GM12878 (cell line): ENCODE results near the gene FMOD. TPM values are rescaled to one million over a fixed set of nuclear protein-coding genes. Genes with fewer than 3 reads are reported as not detected.

Experiments used
- ASH2L ChIP-seq: fragments of 300-600, 200-600 bp; sonication (generic); IDR thresholded peaks from 2 replicates; pipeline ENCODE4 v1.6.1; 2017; ENCODE audit warnings: low read depth, mild to moderate bottlenecking, borderline replicate concordance
- CBFB ChIP-seq: IDR thresholded peaks from 2 replicates; pipeline ENCODE4 v1.6.1; 2016; ENCODE audit warnings: antibody characterized with exemption, low read depth
- ELK1 ChIP-seq: IDR thresholded peaks from 2 replicates; pipeline ENCODE4 v1.6.1; 2012; ENCODE audit warnings: low read depth, low read length, improper control_type of control experiment
- FOS ChIP-seq: IDR thresholded peaks from 3 replicates; pipeline ENCODE4 v1.6.1; 2011; ENCODE audit warnings: borderline replicate concordance; ENCODE audit not compliant: insufficient read length; ENCODE audit errors: extremely low read depth
- HDAC6 ChIP-seq: fragments of 200-600 bp; sonication (generic); IDR thresholded peaks from one replicate; pipeline ENCODE4 v1.8.0; 2017; ENCODE audit warnings: antibody characterized with exemption; ENCODE audit not compliant: unreplicated experiment
- IKZF1 ChIP-seq: fragments of 450-650 bp; conservative IDR thresholded peaks from 2 replicates; pipeline ENCODE4 v1.6.1; 2017; ENCODE audit warnings: antibody characterized with exemption, mild to moderate bottlenecking
- MEF2B ChIP-seq: fragments of 450-650 bp; IDR thresholded peaks from 2 replicates; pipeline ENCODE4 v1.6.1; 2018; ENCODE audit warnings: mild to moderate bottlenecking, moderate library complexity; ENCODE audit not compliant: partially characterized antibody, poor library complexity, severe bottlenecking
- MYB ChIP-seq: fragments of 150-350 bp; IDR thresholded peaks from 2 replicates; pipeline ENCODE4 v1.6.1; 2014; ENCODE audit warnings: mild to moderate bottlenecking, low read depth, low read length, borderline replicate concordance
- NR2F1 ChIP-seq: fragments of 450-650 bp; conservative IDR thresholded peaks from 2 replicates; pipeline ENCODE4 v1.6.1; 2017; ENCODE audit warnings: mild to moderate bottlenecking
- RB1 ChIP-seq: fragments of 450-650 bp; formaldehyde crosslinking; IDR thresholded peaks from 2 replicates; pipeline ENCODE4 v1.6.1; 2017; ENCODE audit warnings: mild to moderate bottlenecking, borderline replicate concordance
- SMAD1 ChIP-seq: fragments of 450-650 bp; IDR thresholded peaks from 2 replicates; pipeline ENCODE4 v1.6.1; 2018; ENCODE audit warnings: mild to moderate bottlenecking, low read depth; ENCODE audit not compliant: partially characterized antibody
- SREBF1 ChIP-seq: IDR thresholded peaks from 2 replicates; pipeline ENCODE4 v1.6.1; 2012; ENCODE audit warnings: mild to moderate bottlenecking, low read length
- YY1 ChIP-seq: IDR thresholded peaks from 2 replicates; pipeline ENCODE4 v1.6.1; 2011; ENCODE audit warnings: low read depth, mild to moderate bottlenecking, low read length
- ZNF274 ChIP-seq: IDR thresholded peaks from one replicate; pipeline ENCODE4 v1.8.0; 2011; ENCODE audit not compliant: insufficient read length, insufficient read depth
- ZNF687 ChIP-seq: fragments of 450-650 bp; IDR thresholded peaks from 2 replicates; pipeline ENCODE4 v1.6.1; 2017; ENCODE audit warnings: mild to moderate bottlenecking, moderate library complexity
- polyA plus RNA-seq, 11 experiments: library from polyadenylated mRNA; depleted of rRNA in 4 of 11; unstranded in 6 of 11; stranded (reverse) in 5 of 11; fragments of >200 nt; fragmentation: Nextera tagmentation in 4 of 11; fragmentation: Illumina TruSeq in 1 of 11; extraction: Ambion mirVana in 4 of 11; extraction: Trizol in 1 of 11; gene quantifications; 1 replicate in 1 of 11; 2 replicates in 10 of 11; pipeline versions ENCODE4 v1.2.1 to v1.2.3, GENCODE V29; 2011 to 2016; ENCODE audit warnings: inconsistent platforms in 2 of 11, missing spikeins in 2 of 11, low read depth in 1 of 11
- total RNA-seq, 4 experiments: library from RNA; depleted of rRNA in 3 of 4; stranded (reverse); fragments of >200 nt in 3 of 4; fragmentation: Illumina TruSeq in 1 of 4; extraction: Trizol in 1 of 4; gene quantifications; 2 replicates each; pipeline versions ENCODE4 v1.2.1 to v1.2.3, GENCODE V29; 2013 to 2021
- TF ChIP-seq, protein P1 (sequence below): IDR thresholded peaks from 2 replicates; pipeline ENCODE4 v1.6.1; 2011; ENCODE audit warnings: borderline replicate concordance, low read depth, mild to moderate bottlenecking, moderate library complexity, mixed read lengths, low read length; ENCODE audit not compliant: insufficient read depth; ENCODE audit errors: extremely low read length
- TF ChIP-seq, protein P2 (sequence below): fragments of 450-650 bp; IDR thresholded peaks from 2 replicates; pipeline ENCODE4 v1.6.1; 2017; ENCODE audit warnings: mild to moderate bottlenecking, moderate library complexity

The FMOD gene
- total and polyA plus RNA-seq, 10 of the 15 experiments (the other 5 are each of a cell fraction or from before 2014, with no cell fraction given), result 0.03 to 0.26 (median 0.11) TPM; not detected in 7

- TF ChIP-seq ELK1 (no peak), NR2F1 (peak; percentile 30; the same call in 1 of the 2 replicates), IKZF1 (no peak), ZNF687 (peak; percentile 96), SMAD1 (no peak), YY1 (peak; percentile 69), ZNF274 (no peak), FOS (no peak), MYB (no peak), MEF2B (no peak), HDAC6 (no peak), SREBF1 (no peak), ASH2L (no peak), RB1 (no peak), CBFB (peak; percentile 61; the same call in 1 of the 2 replicates)
- TF ChIP-seq, protein P1, sequence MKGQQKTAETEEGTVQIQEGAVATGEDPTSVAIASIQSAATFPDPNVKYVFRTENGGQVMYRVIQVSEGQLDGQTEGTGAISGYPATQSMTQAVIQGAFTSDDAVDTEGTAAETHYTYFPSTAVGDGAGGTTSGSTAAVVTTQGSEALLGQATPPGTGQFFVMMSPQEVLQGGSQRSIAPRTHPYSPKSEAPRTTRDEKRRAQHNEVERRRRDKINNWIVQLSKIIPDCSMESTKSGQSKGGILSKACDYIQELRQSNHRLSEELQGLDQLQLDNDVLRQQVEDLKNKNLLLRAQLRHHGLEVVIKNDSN, result no peak
- TF ChIP-seq, protein P2, sequence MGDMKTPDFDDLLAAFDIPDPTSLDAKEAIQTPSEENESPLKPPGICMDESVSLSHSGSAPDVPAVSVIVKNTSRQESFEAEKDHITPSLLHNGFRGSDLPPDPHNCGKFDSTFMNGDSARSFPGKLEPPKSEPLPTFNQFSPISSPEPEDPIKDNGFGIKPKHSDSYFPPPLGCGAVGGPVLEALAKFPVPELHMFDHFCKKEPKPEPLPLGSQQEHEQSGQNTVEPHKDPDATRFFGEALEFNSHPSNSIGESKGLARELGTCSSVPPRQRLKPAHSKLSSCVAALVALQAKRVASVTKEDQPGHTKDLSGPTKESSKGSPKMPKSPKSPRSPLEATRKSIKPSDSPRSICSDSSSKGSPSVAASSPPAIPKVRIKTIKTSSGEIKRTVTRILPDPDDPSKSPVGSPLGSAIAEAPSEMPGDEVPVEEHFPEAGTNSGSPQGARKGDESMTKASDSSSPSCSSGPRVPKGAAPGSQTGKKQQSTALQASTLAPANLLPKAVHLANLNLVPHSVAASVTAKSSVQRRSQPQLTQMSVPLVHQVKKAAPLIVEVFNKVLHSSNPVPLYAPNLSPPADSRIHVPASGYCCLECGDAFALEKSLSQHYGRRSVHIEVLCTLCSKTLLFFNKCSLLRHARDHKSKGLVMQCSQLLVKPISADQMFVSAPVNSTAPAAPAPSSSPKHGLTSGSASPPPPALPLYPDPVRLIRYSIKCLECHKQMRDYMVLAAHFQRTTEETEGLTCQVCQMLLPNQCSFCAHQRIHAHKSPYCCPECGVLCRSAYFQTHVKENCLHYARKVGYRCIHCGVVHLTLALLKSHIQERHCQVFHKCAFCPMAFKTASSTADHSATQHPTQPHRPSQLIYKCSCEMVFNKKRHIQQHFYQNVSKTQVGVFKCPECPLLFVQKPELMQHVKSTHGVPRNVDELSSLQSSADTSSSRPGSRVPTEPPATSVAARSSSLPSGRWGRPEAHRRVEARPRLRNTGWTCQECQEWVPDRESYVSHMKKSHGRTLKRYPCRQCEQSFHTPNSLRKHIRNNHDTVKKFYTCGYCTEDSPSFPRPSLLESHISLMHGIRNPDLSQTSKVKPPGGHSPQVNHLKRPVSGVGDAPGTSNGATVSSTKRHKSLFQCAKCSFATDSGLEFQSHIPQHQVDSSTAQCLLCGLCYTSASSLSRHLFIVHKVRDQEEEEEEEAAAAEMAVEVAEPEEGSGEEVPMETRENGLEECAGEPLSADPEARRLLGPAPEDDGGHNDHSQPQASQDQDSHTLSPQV, result no peak
These were observed 23.1 kb downstream of the FMOD start (continued) for GRCh38 chr1:203327684-203328457.
